ENCODE results near the gene TFEC. TPM values are rescaled to one million over a fixed set of nuclear protein-coding genes. Genes with fewer than 3 reads are reported as not detected.

TFEC gene
- total RNA-seq, 1 donor from 2014 or later, result 0.06 TPM

DNA sequence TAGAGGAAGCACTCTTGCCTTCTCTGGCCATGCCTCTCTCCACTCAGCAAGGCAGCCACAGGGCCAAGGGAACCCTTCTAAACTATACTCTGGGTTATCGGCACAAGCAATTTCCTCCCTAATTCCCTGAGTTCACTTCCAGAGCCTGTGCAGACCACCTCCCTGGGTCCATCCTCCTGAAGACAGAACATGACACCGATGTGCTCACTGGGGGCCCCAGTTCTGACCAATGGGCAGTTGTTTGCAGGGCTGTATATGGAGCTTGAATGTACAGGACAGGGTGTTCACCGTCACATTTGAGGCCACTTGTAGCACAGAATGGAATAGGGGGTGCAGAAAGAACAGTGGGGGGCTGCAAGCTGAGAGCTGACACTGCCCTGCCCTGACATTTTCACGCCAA, 77.7 kb downstream of the TFEC start:
- TF ChIP-seq, protein P1, sequence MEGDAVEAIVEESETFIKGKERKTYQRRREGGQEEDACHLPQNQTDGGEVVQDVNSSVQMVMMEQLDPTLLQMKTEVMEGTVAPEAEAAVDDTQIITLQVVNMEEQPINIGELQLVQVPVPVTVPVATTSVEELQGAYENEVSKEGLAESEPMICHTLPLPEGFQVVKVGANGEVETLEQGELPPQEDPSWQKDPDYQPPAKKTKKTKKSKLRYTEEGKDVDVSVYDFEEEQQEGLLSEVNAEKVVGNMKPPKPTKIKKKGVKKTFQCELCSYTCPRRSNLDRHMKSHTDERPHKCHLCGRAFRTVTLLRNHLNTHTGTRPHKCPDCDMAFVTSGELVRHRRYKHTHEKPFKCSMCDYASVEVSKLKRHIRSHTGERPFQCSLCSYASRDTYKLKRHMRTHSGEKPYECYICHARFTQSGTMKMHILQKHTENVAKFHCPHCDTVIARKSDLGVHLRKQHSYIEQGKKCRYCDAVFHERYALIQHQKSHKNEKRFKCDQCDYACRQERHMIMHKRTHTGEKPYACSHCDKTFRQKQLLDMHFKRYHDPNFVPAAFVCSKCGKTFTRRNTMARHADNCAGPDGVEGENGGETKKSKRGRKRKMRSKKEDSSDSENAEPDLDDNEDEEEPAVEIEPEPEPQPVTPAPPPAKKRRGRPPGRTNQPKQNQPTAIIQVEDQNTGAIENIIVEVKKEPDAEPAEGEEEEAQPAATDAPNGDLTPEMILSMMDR (IDR thresholded peaks at IDR 0.05), result no peak
- TF ChIP-seq EZH2phosphoT487 (IDR thresholded peaks at IDR 0.05), result no peak
- TF ChIP-seq EZH2 (IDR thresholded peaks at IDR 0.05), result no peak
- no peak overlapping the region for H3K4me2 ChIP-seq
- Mint-ChIP-seq H3K4me1 (peaks cover 2% of the 10 kb centered on the region), H3K9me3 (no peaks in the 10 kb centered on the region), H3K27me3 (ENCODE audit: insufficient read depth, low read depth) (no peaks in the 10 kb centered on the region), H3K27ac (no peak overlapping the region), H3K36me3 (no peaks in the 10 kb centered on the region), H3K4me3 (no peak overlapping the region)
- H3K4me1 ChIP-seq, result no peaks in the 10 kb centered on the region
- no peak overlapping the region for H3K27ac ChIP-seq
- H3K79me2 ChIP-seq (ENCODE audit: low read depth), result no peaks in the 10 kb centered on the region
- no peaks in the 10 kb centered on the region for H3K36me3 ChIP-seq
- no peaks in the 10 kb centered on the region for H3F3A ChIP-seq (ENCODE audit: low read depth)
- H3K9me3 ChIP-seq (ENCODE audit: low read depth), result no peaks in the 10 kb centered on the region
- H2AFZ ChIP-seq (replicated peaks), result no peak overlapping the region
- H3K27me3 ChIP-seq, result no peaks in the 10 kb centered on the region
- H4K20me1 ChIP-seq (ENCODE audit: low read depth), result no peaks in the 10 kb centered on the region
- DNase-seq (ENCODE audit: low spot score), result peak; percentile 4
- no peak overlapping the region for H3K9ac ChIP-seq
- no peak overlapping the region for H3K4me3 ChIP-seq

DNA sequence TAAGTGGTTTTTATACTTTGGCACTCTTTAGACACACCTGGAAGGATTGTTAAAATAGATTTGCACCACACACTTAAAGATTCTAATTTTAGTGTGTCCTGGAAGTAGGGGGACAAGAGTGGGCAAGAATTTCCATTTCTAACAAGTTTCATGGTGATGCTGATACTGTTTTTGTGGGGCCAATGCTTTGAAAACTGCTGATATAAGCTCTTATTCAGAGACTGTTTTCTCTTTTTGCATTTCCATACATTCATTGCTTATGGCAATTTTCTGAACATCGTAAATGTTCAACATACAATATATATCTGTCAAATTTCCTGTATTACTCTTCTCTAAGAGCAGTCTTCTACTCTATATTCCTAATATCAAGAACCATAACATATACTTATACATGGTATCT, 79.0 kb downstream of the TFEC start:
- H3K4me3 Mint-ChIP-seq, result no peak overlapping the region
- H3K4me1 Mint-ChIP-seq, result peaks cover 2% of the 10 kb centered on the region
- H3K79me2 ChIP-seq (ENCODE audit: low read depth), result no peaks in the 10 kb centered on the region
- no peaks in the 10 kb centered on the region for H3K9me3 Mint-ChIP-seq
- no peaks in the 10 kb centered on the region for H4K20me1 ChIP-seq (ENCODE audit: low read depth)
- TF ChIP-seq EZH2phosphoT487 (IDR thresholded peaks at IDR 0.05) (no peak), EZH2 (IDR thresholded peaks at IDR 0.05) (no peak)
- TF ChIP-seq, protein P1 (IDR thresholded peaks at IDR 0.05), result no peak
- DNase-seq (ENCODE audit: low spot score), result no peak
- no peak overlapping the region for H3K4me2 ChIP-seq
- H3K36me3 ChIP-seq, result no peaks in the 10 kb centered on the region
- no peaks in the 10 kb centered on the region for H3K36me3 Mint-ChIP-seq
- H3K9me3 ChIP-seq (ENCODE audit: low read depth), result no peaks in the 10 kb centered on the region
- H3K9ac ChIP-seq, result no peak overlapping the region
- no peaks in the 10 kb centered on the region for H3K27me3 Mint-ChIP-seq (ENCODE audit: insufficient read depth, low read depth)
- no peak overlapping the region for H3K27ac Mint-ChIP-seq
- H2AFZ ChIP-seq (replicated peaks), result no peak overlapping the region
- no peaks in the 10 kb centered on the region for H3K27me3 ChIP-seq
- H3K4me3 ChIP-seq, result no peak overlapping the region
- H3F3A ChIP-seq (ENCODE audit: low read depth), result no peaks in the 10 kb centered on the region
- no peak overlapping the region for H3K27ac ChIP-seq
- no peaks in the 10 kb centered on the region for H3K4me1 ChIP-seq

DNA sequence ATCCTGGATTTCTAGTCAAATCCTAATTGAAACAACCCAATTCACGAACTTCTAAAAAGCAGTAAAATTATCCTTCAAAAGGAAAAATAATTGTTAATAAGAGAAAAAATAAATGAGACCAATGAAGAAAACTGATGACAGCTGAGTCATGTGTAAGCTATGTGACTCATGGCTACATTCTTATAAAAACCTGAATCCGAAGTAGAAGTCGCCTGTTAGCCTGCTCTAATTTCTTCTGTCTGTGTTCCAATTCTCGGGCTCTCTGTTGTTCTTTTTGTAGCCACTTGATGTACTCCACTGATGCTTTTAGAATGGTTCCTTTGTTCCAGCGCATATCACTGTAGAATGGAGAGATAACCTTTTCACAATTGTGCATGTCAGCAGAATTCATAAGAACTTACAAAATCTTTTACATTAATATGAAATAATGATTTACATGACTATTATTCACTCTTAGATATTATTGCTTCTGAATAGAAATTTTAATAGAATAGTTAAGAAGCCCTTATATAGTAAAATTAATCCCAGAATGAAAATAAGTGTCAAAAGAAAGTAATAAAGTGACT, 88.8 kb downstream of the TFEC start:
- Histone ChIP-seq H3K4me3 (no peak overlapping the region), H3K9me3 (ENCODE audit: low read depth) (no peaks in the 10 kb centered on the region), H3K27me3 (no peaks in the 10 kb centered on the region), H4K20me1 (ENCODE audit: low read depth) (no peaks in the 10 kb centered on the region), H3K36me3 (no peaks in the 10 kb centered on the region), H3K27ac (no peak overlapping the region), H3K4me2 (no peak overlapping the region), H3K79me2 (ENCODE audit: low read depth) (no peaks in the 10 kb centered on the region), H3K4me1 (no peaks in the 10 kb centered on the region), H3F3A (ENCODE audit: low read depth) (no peaks in the 10 kb centered on the region), H3K9ac (no peak overlapping the region), H2AFZ (replicated peaks) (no peak overlapping the region)
- Mint-ChIP-seq H3K4me3 (no peak overlapping the region), H3K27me3 (ENCODE audit: insufficient read depth, low read depth) (no peaks in the 10 kb centered on the region), H3K9me3 (no peaks in the 10 kb centered on the region), H3K4me1 (peaks cover 3% of the 10 kb centered on the region), H3K36me3 (no peaks in the 10 kb centered on the region), H3K27ac (no peak overlapping the region)
- DNase-seq (ENCODE audit: low spot score), result no peak
- TF ChIP-seq EZH2 (IDR thresholded peaks at IDR 0.05) (no peak), EZH2phosphoT487 (IDR thresholded peaks at IDR 0.05) (no peak)
- TF ChIP-seq, protein P1 (IDR thresholded peaks at IDR 0.05), result no peak

All from neural progenitor cell (in vitro differentiated cells).